Measurements from ENCODE around the gene RIC8B. TPM values are rescaled to one million over a fixed set of nuclear protein-coding genes. Genes with fewer than 3 reads are reported as not detected.

RIC8B gene
- total RNA-seq, 1 donor from 2014 or later, result 19.1 TPM

GRCh38 chr12:106889950-106890626 is 115.6 kb downstream of the RIC8B start:
- H3K27ac ChIP-seq, result no peak overlapping the region
- no peaks in the 10 kb centered on the region for H3K27me3 ChIP-seq
- intact Hi-C loops (cut with DNase I), result no loop called here
- no peak overlapping the region for H3K4me3 ChIP-seq
- no peaks in the 10 kb centered on the region for H3K4me1 ChIP-seq
- no peak for DNase-seq (ENCODE audit: low spot score in 2 of 2)
- TF ChIP-seq, protein P1, sequence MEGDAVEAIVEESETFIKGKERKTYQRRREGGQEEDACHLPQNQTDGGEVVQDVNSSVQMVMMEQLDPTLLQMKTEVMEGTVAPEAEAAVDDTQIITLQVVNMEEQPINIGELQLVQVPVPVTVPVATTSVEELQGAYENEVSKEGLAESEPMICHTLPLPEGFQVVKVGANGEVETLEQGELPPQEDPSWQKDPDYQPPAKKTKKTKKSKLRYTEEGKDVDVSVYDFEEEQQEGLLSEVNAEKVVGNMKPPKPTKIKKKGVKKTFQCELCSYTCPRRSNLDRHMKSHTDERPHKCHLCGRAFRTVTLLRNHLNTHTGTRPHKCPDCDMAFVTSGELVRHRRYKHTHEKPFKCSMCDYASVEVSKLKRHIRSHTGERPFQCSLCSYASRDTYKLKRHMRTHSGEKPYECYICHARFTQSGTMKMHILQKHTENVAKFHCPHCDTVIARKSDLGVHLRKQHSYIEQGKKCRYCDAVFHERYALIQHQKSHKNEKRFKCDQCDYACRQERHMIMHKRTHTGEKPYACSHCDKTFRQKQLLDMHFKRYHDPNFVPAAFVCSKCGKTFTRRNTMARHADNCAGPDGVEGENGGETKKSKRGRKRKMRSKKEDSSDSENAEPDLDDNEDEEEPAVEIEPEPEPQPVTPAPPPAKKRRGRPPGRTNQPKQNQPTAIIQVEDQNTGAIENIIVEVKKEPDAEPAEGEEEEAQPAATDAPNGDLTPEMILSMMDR (IDR thresholded peaks at IDR 0.05), result no peak
- H3K36me3 ChIP-seq, result peaks cover 14% of the 10 kb centered on the region in 2 donors
- no peaks in the 10 kb centered on the region for H3K9me3 ChIP-seq

DNA sequence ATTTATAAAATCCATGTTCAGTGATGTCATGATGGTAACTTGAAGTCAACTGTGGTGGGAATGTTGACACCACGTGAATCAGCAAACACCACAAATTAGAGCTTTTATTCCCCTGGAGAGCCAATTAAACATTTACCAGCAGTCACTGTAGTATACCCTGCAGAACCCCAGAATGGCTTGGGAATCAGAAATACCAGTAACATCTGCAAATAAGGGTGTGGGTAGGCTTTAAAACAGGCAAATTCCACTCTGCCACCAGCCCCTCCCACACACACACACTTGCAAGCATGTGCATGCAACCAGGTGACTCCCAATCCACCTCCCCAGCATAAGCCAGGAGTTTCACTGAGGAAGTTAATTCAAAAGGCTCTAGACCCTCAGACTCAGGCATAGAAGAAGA is 117.6 kb downstream of the RIC8B start:
- Histone ChIP-seq H3K27ac (no peak overlapping the region), H3K4me1 (no peaks in the 10 kb centered on the region), H3K9me3 (no peaks in the 10 kb centered on the region), H3K27me3 (no peaks in the 10 kb centered on the region), H3K36me3 (peaks cover 0 to 4% of the 10 kb centered on the region in 2 donors), H3K4me3 (no peak overlapping the region)
- TF ChIP-seq, protein P1 (IDR thresholded peaks at IDR 0.05), result no peak
- intact Hi-C loops (cut with DNase I), result no loop called here
- DNase-seq (ENCODE audit: low spot score in 2 of 2), result no peak

DNA sequence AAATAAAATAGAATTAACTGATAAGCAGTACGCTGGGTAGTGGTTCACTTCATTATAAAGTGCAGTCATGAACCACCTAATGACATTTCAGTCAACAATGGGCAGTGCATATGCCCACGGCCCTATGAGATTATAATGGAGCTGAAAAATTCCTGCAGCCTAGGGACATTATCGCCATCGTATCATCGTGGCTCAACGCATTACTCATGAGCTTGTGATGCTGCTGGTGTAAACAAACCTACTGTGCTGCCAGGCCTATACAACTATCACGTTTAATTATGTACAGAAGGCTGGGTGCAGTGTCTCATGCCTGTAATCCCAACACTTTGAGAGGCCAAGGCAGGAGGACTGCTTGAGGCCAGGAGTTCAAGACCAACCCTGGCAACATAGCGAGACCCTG is 119.0 kb downstream of the RIC8B start:
- Histone ChIP-seq H3K27me3 (no peaks in the 10 kb centered on the region), H3K9me3 (no peaks in the 10 kb centered on the region), H3K27ac (no peak overlapping the region), H3K36me3 (no peaks in the 10 kb centered on the region), H3K4me3 (no peak overlapping the region), H3K4me1 (no peaks in the 10 kb centered on the region)
- DNase-seq (ENCODE audit: low spot score in 2 of 2), result no peak
- TF ChIP-seq, protein P1 (IDR thresholded peaks at IDR 0.05), result no peak
- intact Hi-C loops (cut with DNase I), result no loop called here

DNA sequence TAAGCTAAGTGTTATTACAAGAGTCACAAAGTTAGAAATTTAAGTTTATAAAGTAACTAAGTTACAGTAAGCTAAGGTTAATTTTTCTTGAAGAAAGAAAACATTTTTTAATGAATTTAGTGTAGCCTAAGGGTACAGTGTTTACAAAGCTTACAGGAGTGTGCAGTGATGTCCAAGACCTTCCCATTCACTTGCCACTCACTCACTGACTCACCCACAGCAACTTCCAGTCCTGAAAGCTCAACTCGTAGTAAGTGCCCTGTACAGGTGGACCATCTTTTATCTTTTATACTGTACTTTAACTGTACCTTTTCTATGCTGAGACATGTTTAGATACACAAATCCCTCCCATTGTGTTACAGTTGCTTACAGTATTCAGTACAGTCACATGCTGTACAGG is 120.3 kb downstream of the RIC8B start:
- H3K36me3 ChIP-seq, result no peaks in the 10 kb centered on the region
- DNase-seq (ENCODE audit: low spot score in 2 of 2), result no peak
- TF ChIP-seq, protein P1 (IDR thresholded peaks at IDR 0.05), result no peak
- no peaks in the 10 kb centered on the region for H3K4me1 ChIP-seq
- H3K27ac ChIP-seq, result no peak overlapping the region
- no peaks in the 10 kb centered on the region for H3K9me3 ChIP-seq
- intact Hi-C loops (cut with DNase I), result no loop called here
- no peak overlapping the region for H3K4me3 ChIP-seq
- no peaks in the 10 kb centered on the region for H3K27me3 ChIP-seq

- intact Hi-C loops (cut with DNase I), result no loop called here
- Histone ChIP-seq H3K27me3 (no peaks in the 10 kb centered on the region), H3K36me3 (no peaks in the 10 kb centered on the region), H3K4me1 (no peaks in the 10 kb centered on the region), H3K4me3 (no peak overlapping the region), H3K9me3 (no peaks in the 10 kb centered on the region), H3K27ac (no peak overlapping the region)
- no peak for DNase-seq (ENCODE audit: low spot score in 2 of 2)
- TF ChIP-seq, protein P1 (IDR thresholded peaks at IDR 0.05), result no peak
Observed at GRCh38 chr12:106896603-106897002, 122.1 kb downstream of the RIC8B start.

- Histone ChIP-seq H3K27ac (no peak overlapping the region), H3K4me3 (no peak overlapping the region), H3K36me3 (no peaks in the 10 kb centered on the region), H3K4me1 (no peaks in the 10 kb centered on the region), H3K9me3 (no peaks in the 10 kb centered on the region), H3K27me3 (no peaks in the 10 kb centered on the region)
- no peak for DNase-seq (ENCODE audit: low spot score in 2 of 2)
- intact Hi-C loops (cut with DNase I), result no loop called here
- TF ChIP-seq, protein P1 (IDR thresholded peaks at IDR 0.05), result no peak
Observed at GRCh38 chr12:106897082-106897481, 122.6 kb downstream of the RIC8B start.
